KMS-11 (cell line): ENCODE measurements around the gene MYO16.

Experiments
- H2AFZ ChIP-seq: fragments of 200-600 bp; sonication (generic); 2 replicates; pipeline ENCODE4 v1.6.1; 2016; ENCODE audit warnings: antibody characterized with exemption, mixed run types, low read depth
- H3K27ac ChIP-seq: fragments of 200-600 bp; sonication (generic); 2 replicates; pipeline ENCODE4 v1.6.1; 2016; ENCODE audit warnings: mild to moderate bottlenecking, mixed run types
- H3K27me3 ChIP-seq: fragments of 200-600 bp; sonication (generic); 2 replicates; pipeline ENCODE4 v1.6.1; 2017; ENCODE audit warnings: mild to moderate bottlenecking, low read depth, mixed run types, moderate library complexity; ENCODE audit not compliant: insufficient read depth
- H3K36me3 ChIP-seq: fragments of 200-600 bp; sonication (generic); 2 replicates; pipeline ENCODE4 v1.6.1; 2017; ENCODE audit warnings: mild to moderate bottlenecking, mixed run types; ENCODE audit not compliant: insufficient read depth
- H3K4me1 ChIP-seq: fragments of 200-600 bp; sonication (generic); 2 replicates; pipeline ENCODE4 v1.6.1; 2016; ENCODE audit warnings: mild to moderate bottlenecking, low read depth, mixed run types; ENCODE audit not compliant: poor library complexity, severe bottlenecking
- H3K4me2 ChIP-seq: fragments of 200-600 bp; sonication (generic); 2 replicates; pipeline ENCODE4 v1.7.0; 2016; ENCODE audit warnings: mild to moderate bottlenecking, mixed run types
- H3K4me3 ChIP-seq: fragments of 200-600 bp; sonication (generic); IDR thresholded peaks from 2 replicates; pipeline ENCODE4 v1.6.1; 2017; ENCODE audit warnings: low read depth, low read length, mixed read lengths; ENCODE audit not compliant: insufficient read depth
- H3K79me2 ChIP-seq: fragments of 200-600 bp; sonication (generic); 2 replicates; pipeline ENCODE4 v1.6.1; 2016; ENCODE audit warnings: low read depth, mixed run types; ENCODE audit not compliant: insufficient read depth
- H3K9ac ChIP-seq: fragments of 200-600 bp; sonication (generic); 2 replicates; pipeline ENCODE4 v1.6.1; 2016; ENCODE audit warnings: mild to moderate bottlenecking, mixed run types
- H4K20me1 ChIP-seq: fragments of 200-600 bp; sonication (generic); 2 replicates; pipeline ENCODE4 v1.6.1; 2016; ENCODE audit warnings: mild to moderate bottlenecking, mixed run types; ENCODE audit not compliant: insufficient read depth
- CTCF ChIP-seq: fragments of 200-600 bp; sonication (generic); conservative IDR thresholded peaks from 2 replicates; pipeline ENCODE4 v1.6.1; 2017; ENCODE audit warnings: low read depth, mild to moderate bottlenecking, antibody characterized with exemption, low read length, moderate library complexity, mixed read lengths

Gene MYO16

GRCh38 chr13:108707584-108707983 lies 78.2 kb downstream of the MYO16 start:
- Histone ChIP-seq H3K4me2 (no peak overlapping the region), H3K36me3 (no peaks in the 10 kb centered on the region), H4K20me1 (no peaks in the 10 kb centered on the region), H3K4me1 (no peaks in the 10 kb centered on the region), H3K27me3 (no peaks in the 10 kb centered on the region), H3K79me2 (no peaks in the 10 kb centered on the region), H3K27ac (no peak overlapping the region), H2AFZ (no peak overlapping the region), H3K4me3 (no peak overlapping the region), H3K9ac (no peak overlapping the region)
- no peak for TF ChIP-seq CTCF

GRCh38 chr13:108708921-108709320 lies 79.5 kb downstream of the MYO16 start:
- H3K4me1 ChIP-seq: no peaks in the 10 kb centered on the region
- no peaks in the 10 kb centered on the region for H3K36me3 ChIP-seq
- no peak overlapping the region for H2AFZ ChIP-seq
- H4K20me1 ChIP-seq: no peaks in the 10 kb centered on the region
- no peaks in the 10 kb centered on the region for H3K79me2 ChIP-seq
- no peak overlapping the region for H3K4me3 ChIP-seq
- H3K4me2 ChIP-seq: no peak overlapping the region
- H3K27me3 ChIP-seq: no peaks in the 10 kb centered on the region
- TF ChIP-seq CTCF: no peak
- H3K27ac ChIP-seq: no peak overlapping the region
- no peak overlapping the region for H3K9ac ChIP-seq

- no peak for TF ChIP-seq CTCF
- no peaks in the 10 kb centered on the region for H3K79me2 ChIP-seq
- no peaks in the 10 kb centered on the region for H3K36me3 ChIP-seq
- no peaks in the 10 kb centered on the region for H4K20me1 ChIP-seq
- H3K27ac ChIP-seq: no peak overlapping the region
- no peak overlapping the region for H3K4me2 ChIP-seq
- no peak overlapping the region for H3K4me3 ChIP-seq
- H3K9ac ChIP-seq: no peak overlapping the region
- no peaks in the 10 kb centered on the region for H3K4me1 ChIP-seq
- no peaks in the 10 kb centered on the region for H3K27me3 ChIP-seq
- H2AFZ ChIP-seq: no peak overlapping the region
Observed at GRCh38 chr13:108711386-108711785, 82.0 kb downstream of the MYO16 start.

GRCh38 chr13:108725471-108725870 lies 96.1 kb downstream of the MYO16 start:
- Histone ChIP-seq H2AFZ (no peak overlapping the region), H3K27me3 (no peaks in the 10 kb centered on the region)
- TF ChIP-seq CTCF: no peak

More at GRCh38 chr13:108725471-108725870, 96.1 kb downstream of the MYO16 start:
- Histone ChIP-seq H3K4me1 (no peaks in the 10 kb centered on the region), H3K27ac (no peak overlapping the region), H4K20me1 (no peaks in the 10 kb centered on the region), H3K36me3 (no peaks in the 10 kb centered on the region), H3K79me2 (no peaks in the 10 kb centered on the region), H3K4me3 (no peak overlapping the region), H3K9ac (no peak overlapping the region), H3K4me2 (no peak overlapping the region)
